Peyer's patch (tissue), 4 donors: ENCODE data around the gene SLK. TPM values are rescaled to one million over a fixed set of nuclear protein-coding genes. Genes with fewer than 3 reads are reported as not detected.
A peak's percentile ranks its signal among the peaks of the same experiment; 100 is the strongest.

Experiments used
- DNase-seq, 3 donors: peaks; one replicate each; pipeline ENCODE4 v3.0.0-alpha.2; 2017 to 2019
- H3K27ac ChIP-seq, 4 donors: fragments of 200-600 bp; sonication (generic); one replicate each; pipeline ENCODE4 v1.5.1; 2016 to 2019
- H3K27me3 ChIP-seq, 2 donors: fragments of 200-600 bp; sonication (generic); one replicate each; pipeline ENCODE4 v1.5.1; 2019
- H3K36me3 ChIP-seq, 3 donors: fragments of 200-600 bp; sonication (generic); one replicate each; pipeline ENCODE4 v1.5.1; 2016 to 2019
- H3K4me1 ChIP-seq, 4 donors: fragments of 200-600 bp; sonication (generic); one replicate each; pipeline ENCODE4 v1.5.1; 2016 to 2019
- H3K4me3 ChIP-seq, 4 donors: fragments of 200-600 bp; sonication (generic); 1 replicate in 3 of 4; 2 replicates in 1 of 4; pipeline ENCODE4 v1.5.1; 2016 to 2019; ENCODE audit warnings: mild to moderate bottlenecking in 1 of 4
- H3K9me3 ChIP-seq, 4 donors: fragments of 200-600 bp; sonication (generic); one replicate each; pipeline ENCODE4 v1.5.1; 2016 to 2019; ENCODE audit warnings: mild to moderate bottlenecking in 1 of 4
- POLR2A ChIP-seq, 2 donors: fragments of 450-650 bp; IDR thresholded peaks; one replicate each; pipeline ENCODE4 v1.5.1; 2017; ENCODE audit warnings: antibody characterized with exemption in 2 of 2, mild to moderate bottlenecking in 2 of 2, moderate library complexity in 2 of 2
- total RNA-seq, 4 donors: library from RNA; depleted of rRNA; stranded (reverse); fragments of >200 nt; gene quantifications; one replicate each; pipeline ENCODE4 v1.1.0, GENCODE V29; 2016
- TF ChIP-seq, protein P1 (sequence below), 6 experiments: fragments of 450-650 bp in 4 of 6; fragments of 200-600 bp in 2 of 6; sonication (generic) in 1 of 6; IDR thresholded peaks; one replicate each; pipeline ENCODE4 v1.5.1; 2017 to 2019; ENCODE audit warnings: antibody characterized with exemption in 6 of 6, mild to moderate bottlenecking in 3 of 6, moderate library complexity in 1 of 6

SLK gene
- total RNA-seq, 4 donors from 2014 or later: 38.5 to 55.4 (median 52.6) TPM

DNA sequence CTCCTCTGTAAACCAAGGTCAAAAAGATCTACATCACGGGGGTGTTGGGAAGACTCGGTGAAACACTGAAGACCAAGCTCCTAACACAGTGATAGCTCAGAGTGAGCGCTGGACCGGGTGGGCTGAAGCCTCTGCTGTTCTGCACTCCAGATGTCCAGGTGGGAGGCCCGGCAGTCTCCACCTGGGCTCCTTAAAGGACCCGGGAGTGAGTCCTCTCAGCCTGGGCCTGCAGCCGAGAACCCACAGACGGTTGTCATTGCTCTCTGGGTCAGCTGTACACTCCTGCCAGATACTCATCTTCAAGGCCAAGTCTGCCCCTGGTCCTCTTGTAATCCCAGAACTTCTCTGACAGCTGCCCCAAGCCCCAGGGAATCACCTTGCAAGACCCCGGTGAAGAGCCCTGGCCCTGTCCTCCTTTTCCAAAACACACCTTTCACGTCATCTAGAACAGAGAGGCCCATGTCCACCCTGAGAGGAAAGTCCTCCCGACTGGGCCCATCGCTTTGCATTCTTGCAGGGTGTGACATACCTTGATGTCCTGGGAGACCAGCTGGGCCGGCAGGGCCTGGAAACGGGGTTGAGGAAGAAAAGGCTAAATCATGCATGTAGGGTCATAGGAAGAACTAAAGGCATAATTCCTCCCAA lies 75.1 kb downstream of the SLK start:
- TF ChIP-seq, protein P1, sequence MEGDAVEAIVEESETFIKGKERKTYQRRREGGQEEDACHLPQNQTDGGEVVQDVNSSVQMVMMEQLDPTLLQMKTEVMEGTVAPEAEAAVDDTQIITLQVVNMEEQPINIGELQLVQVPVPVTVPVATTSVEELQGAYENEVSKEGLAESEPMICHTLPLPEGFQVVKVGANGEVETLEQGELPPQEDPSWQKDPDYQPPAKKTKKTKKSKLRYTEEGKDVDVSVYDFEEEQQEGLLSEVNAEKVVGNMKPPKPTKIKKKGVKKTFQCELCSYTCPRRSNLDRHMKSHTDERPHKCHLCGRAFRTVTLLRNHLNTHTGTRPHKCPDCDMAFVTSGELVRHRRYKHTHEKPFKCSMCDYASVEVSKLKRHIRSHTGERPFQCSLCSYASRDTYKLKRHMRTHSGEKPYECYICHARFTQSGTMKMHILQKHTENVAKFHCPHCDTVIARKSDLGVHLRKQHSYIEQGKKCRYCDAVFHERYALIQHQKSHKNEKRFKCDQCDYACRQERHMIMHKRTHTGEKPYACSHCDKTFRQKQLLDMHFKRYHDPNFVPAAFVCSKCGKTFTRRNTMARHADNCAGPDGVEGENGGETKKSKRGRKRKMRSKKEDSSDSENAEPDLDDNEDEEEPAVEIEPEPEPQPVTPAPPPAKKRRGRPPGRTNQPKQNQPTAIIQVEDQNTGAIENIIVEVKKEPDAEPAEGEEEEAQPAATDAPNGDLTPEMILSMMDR (IDR thresholded peaks at IDR 0.05): no peak
- Histone ChIP-seq H3K27ac (no peak overlapping the region), H3K4me3 (no peak overlapping the region), H3K27me3 (no peaks in the 10 kb centered on the region), H3K36me3 (peaks cover 0 to 13% (median 0%) of the 10 kb centered on the region in 3 donors), H3K4me1 (no peaks in the 10 kb centered on the region), H3K9me3 (no peaks in the 10 kb centered on the region)
- no peak for DNase-seq

DNA sequence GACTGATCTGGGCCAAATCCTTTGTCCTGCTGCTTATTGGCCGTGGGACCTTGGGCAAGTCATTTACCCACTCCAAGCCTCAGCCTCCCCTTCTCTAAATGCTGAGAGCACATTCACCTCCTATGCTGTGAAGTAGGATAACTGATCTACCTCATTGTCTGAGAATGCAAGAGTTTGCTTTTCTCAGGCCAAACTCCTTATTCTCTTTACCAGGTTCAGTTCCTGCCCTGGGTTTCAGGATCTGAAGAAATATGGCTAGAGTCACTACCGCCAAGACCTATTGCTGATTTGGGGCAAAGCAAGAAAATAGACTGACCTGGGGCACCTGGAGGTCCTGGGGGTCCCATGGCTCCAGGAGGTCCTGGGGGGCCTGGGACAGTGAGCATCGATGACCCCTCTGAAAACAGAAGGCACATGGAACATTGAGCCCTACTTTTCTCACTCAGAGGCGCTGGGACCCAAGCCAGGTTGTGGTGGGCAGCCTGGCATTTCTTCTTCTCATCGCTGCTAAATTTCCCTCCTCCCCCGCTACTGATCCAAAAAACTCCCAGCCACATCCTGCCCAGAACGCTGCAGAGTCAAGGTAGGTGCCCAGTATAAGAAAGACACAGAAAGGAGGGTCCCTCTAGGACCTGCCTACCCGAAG lies 76.4 kb downstream of the SLK start:
- DNase-seq: no peak
- Histone ChIP-seq H3K27ac (no peak overlapping the region), H3K4me1 (no peaks in the 10 kb centered on the region), H3K4me3 (no peak overlapping the region), H3K36me3 (peaks cover 0 to 7% (median 0%) of the 10 kb centered on the region in 3 donors), H3K27me3 (no peaks in the 10 kb centered on the region), H3K9me3 (no peaks in the 10 kb centered on the region)
- TF ChIP-seq, protein P1 (IDR thresholded peaks at IDR 0.05): no peak
- TF ChIP-seq POLR2A (IDR thresholded peaks at IDR 0.05): no peak

DNA sequence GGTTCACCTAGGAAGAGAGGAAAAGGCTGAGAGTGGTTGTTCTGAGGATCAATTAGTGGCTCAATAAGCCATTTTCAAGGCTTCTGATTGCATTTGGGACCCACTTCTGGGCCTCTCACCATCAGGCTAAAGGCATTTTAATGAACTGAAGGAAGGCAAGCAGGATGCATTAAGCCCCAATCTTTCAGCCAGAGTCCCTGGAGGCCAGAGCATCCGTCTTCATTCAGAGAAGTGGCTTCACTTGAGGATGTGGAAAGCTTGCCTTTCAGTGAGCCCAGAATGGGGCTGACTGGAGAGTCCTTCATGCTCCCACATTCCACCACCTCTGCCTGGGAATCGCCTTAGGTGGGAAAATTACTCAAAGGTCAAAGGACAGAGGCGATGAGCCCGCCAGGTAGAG lies 76.9 kb downstream of the SLK start:
- H3K27me3 ChIP-seq: no peaks in the 10 kb centered on the region
- H3K27ac ChIP-seq: no peak overlapping the region
- no peak for TF ChIP-seq POLR2A (IDR thresholded peaks at IDR 0.05)
- TF ChIP-seq, protein P1 (IDR thresholded peaks at IDR 0.05): no peak
- no peak for DNase-seq
- no peaks in the 10 kb centered on the region for H3K9me3 ChIP-seq
- H3K36me3 ChIP-seq: peaks cover 0 to 7% (median 0%) of the 10 kb centered on the region in 3 donors
- no peak overlapping the region for H3K4me3 ChIP-seq
- H3K4me1 ChIP-seq: peaks cover 0 to 1% (median 0%) of the 10 kb centered on the region in 4 donors

DNA sequence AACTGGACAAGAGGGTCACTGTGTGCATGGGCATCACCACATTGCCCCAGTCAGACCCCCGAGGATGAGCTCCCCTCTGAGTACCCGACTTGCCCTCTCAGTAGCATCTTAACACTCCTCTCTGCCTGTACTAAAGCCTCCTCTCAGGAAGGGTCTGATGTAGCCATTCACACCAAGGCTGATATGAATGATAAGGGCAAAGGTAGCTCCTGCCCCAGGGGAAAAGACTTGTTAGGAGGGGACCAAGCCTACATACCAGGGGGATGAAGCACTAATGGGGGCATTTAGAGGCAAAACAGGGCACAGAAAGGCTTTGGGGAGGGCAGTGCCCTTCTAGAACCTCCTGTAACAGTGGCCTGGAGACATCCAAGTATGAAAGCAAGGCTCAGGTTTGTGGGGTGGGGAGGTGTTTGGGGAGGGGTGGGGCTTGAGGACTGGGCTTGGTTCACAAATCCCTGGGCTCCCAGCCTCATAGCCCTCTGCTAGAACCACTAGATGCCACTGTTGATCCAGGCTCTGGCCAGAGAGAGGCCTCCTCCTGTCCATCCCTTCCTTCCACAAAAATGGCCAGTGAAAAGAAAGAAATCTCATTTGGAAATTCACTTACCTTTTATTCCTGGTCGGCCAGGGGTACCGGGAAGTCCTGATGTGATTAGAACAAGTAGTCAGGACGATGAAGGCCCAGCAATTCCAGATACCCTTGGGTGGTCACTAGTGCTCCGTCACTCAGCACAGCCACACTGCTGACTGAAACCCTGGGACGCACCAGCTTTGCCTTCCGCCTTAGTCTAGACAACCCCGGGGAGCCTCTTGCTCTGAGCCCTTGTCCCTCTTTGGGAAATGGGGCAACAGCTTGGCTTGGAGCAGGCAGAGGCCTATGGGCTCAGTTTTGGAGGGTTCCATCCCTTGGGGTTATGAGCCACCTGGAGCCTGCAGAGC lies 78.5 kb downstream of the SLK start:
- Histone ChIP-seq H3K9me3 (no peaks in the 10 kb centered on the region), H3K36me3 (peaks cover 0 to 7% (median 0%) of the 10 kb centered on the region in 3 donors), H3K27ac (no peak overlapping the region), H3K4me3 (no peak overlapping the region), H3K27me3 (no peaks in the 10 kb centered on the region), H3K4me1 (peaks cover 0 to 14% (median 0%) of the 10 kb centered on the region in 4 donors)
- DNase-seq: no peak
- TF ChIP-seq, protein P1 (IDR thresholded peaks at IDR 0.05): peak in 4 of 6 experiments; percentile 24 to 60 (median 55)
- no peak for TF ChIP-seq POLR2A (IDR thresholded peaks at IDR 0.05)

DNA sequence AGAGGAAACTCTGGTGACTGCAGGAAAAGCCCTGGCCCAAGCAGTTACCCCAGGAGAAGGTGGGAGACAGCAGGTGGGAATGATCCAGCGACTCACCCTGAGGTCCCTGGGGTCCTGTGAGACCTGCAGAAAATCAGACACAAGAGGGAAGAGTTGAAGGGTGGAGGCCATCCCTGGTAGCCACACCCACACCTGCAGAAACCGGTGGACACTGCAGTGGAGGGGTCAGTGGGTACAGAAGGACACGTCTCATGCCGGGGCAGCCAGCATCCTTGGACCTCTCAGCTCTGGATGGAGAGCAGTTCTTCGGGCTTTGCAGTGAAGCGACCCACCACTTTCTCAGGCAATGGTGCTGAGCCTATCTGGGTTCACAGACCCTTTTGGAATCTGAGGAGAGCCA lies 79.7 kb downstream of the SLK start:
- no peaks in the 10 kb centered on the region for H3K36me3 ChIP-seq
- no peak overlapping the region for H3K27ac ChIP-seq
- H3K27me3 ChIP-seq: no peaks in the 10 kb centered on the region
- no peak for DNase-seq
- no peaks in the 10 kb centered on the region for H3K9me3 ChIP-seq
- TF ChIP-seq, protein P1 (IDR thresholded peaks at IDR 0.05): no peak
- TF ChIP-seq POLR2A (IDR thresholded peaks at IDR 0.05): no peak
- peaks cover 0 to 26% (median 2%) of the 10 kb centered on the region in 4 donors for H3K4me1 ChIP-seq
- no peak overlapping the region for H3K4me3 ChIP-seq
